Ascending aorta (tissue), 2 donors: Measurements from ENCODE around the gene ZNF432. TPM values are rescaled to one million over a fixed set of nuclear protein-coding genes. Genes with fewer than 3 reads are reported as not detected.
A peak's percentile ranks its signal among the peaks of the same experiment; 100 is the strongest.
"Not testable (repeated sequence)": the region's sequence is repeated elsewhere in the genome, so short reads cannot be mapped to it uniquely, and the experiment has no call there.

Experiments used
- DNase-seq, 2 donors: peaks; one replicate each; pipeline ENCODE4 v3.0.0-alpha.2; 2019; ENCODE audit warnings: low spot score in 2 of 2
- H3K27ac ChIP-seq, 2 donors: fragments of 200-600 bp; sonication (generic); one replicate each; pipeline ENCODE4 v1.5.1; 2016 to 2017; ENCODE audit warnings: mild to moderate bottlenecking in 1 of 2
- H3K27me3 ChIP-seq: fragments of 200-600 bp; sonication (generic); one replicate; pipeline ENCODE4 v1.5.1; 2017
- H3K36me3 ChIP-seq, 2 donors: fragments of 200-600 bp; sonication (generic); one replicate each; pipeline ENCODE4 v1.5.1; 2016
- H3K4me1 ChIP-seq, 2 donors: fragments of 200-600 bp; sonication (generic); one replicate each; pipeline ENCODE4 v1.5.1; 2016 to 2017; ENCODE audit warnings: mild to moderate bottlenecking in 1 of 2
- H3K4me3 ChIP-seq, 2 donors: fragments of 200-600 bp; sonication (generic); one replicate each; pipeline ENCODE4 v1.5.1; 2016 to 2017; ENCODE audit warnings: mild to moderate bottlenecking in 1 of 2
- H3K9me3 ChIP-seq, 2 donors: fragments of 200-600 bp; sonication (generic); one replicate each; pipeline ENCODE4 v1.5.1; 2016
- intact Hi-C: fragments of 100-400 bp; cut with DNase I; formaldehyde crosslinking; loops from one replicate; pipeline ENCODE4 v1.15.1; 2023
- total RNA-seq: library from RNA; depleted of rRNA; stranded (reverse); fragments of >200 nt; gene quantifications from one replicate; pipeline ENCODE4 v1.1.0, GENCODE V29; 2016
- TF ChIP-seq, protein P1 (sequence below), 3 experiments: fragments of 200-600 bp in 2 of 3; fragments of 450-650 bp in 1 of 3; sonication (generic) in 2 of 3; IDR thresholded peaks; one replicate each; pipeline ENCODE4 v1.5.1; 2016 to 2019; ENCODE audit warnings: antibody characterized with exemption in 3 of 3, mild to moderate bottlenecking in 1 of 3, moderate library complexity in 1 of 3

The ZNF432 gene
- total RNA-seq: 6.1 TPM

DNA sequence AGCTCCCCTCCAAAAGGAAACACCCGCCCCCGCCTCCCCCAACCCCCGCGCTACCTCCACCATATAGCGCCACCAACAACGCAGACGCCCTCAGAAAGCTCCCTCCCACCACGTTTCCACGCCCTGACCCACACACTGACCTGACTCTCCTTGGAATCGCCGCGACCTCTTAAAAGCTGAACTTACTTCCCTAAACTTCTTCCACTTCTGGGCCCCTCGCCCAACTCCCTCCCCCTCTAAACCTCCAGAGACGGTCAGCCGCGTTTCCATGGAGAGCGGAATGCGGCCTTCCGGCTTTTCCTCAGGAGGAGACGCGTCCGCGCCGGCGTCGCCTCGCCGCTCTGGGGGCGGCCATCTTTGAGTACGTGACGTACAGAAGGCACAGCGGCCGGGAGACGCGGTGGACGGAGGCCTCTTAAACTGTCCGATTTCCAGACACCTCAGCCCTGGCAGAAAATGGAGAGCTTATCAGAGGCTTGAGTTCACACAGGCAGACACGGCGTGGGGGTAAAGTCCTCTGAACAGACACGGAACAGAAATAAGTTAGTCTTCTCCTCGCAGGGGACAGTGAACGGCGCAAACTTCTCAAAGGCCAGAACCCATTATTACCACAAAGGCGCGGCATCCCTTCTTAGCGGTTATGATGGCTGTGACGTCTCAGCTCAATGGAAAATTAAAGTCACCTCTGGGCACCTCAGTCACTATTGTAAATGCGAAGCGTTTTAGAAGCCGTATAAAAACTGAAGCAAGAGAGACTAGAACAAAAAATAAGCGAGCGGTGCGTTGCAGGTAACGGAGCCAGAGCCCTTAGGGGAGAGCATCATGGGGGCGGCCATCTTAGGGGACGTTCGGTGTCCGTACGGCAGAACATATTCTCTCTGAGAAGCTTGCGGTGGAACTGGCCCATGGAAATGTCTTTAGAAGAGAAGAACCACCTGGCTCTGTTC, at the start of gene ZNF432:
Gene ZNF432 (minus strand): TSS at position 284 of the 947 bp plus-strand sequence. CDS start 1,970 bp downstream, outside the sequence.
- H3K4me1 ChIP-seq: no peaks in the 10 kb centered on the region
- H3K9me3 ChIP-seq: peaks cover 15 to 58% of the 10 kb centered on the region in 2 donors
- H3K27me3 ChIP-seq: no peaks in the 10 kb centered on the region
- peak within 1 kb of the TSS; percentile 90 to 95 for H3K27ac ChIP-seq
- H3K36me3 ChIP-seq: peaks cover 19 to 32% of the 10 kb centered on the region in 2 donors
- intact Hi-C loops: loop anchor here (1.0 to 2.0 kb wide), 2 partner anchors 21 to 62 kb away; partner anchors contain the start of genes ZNF350 and ZNF614
- DNase-seq: peak; percentile 78 to 97
- peak within 1 kb of the TSS; percentile 59 to 69 for H3K4me3 ChIP-seq
- TF ChIP-seq, protein P1, sequence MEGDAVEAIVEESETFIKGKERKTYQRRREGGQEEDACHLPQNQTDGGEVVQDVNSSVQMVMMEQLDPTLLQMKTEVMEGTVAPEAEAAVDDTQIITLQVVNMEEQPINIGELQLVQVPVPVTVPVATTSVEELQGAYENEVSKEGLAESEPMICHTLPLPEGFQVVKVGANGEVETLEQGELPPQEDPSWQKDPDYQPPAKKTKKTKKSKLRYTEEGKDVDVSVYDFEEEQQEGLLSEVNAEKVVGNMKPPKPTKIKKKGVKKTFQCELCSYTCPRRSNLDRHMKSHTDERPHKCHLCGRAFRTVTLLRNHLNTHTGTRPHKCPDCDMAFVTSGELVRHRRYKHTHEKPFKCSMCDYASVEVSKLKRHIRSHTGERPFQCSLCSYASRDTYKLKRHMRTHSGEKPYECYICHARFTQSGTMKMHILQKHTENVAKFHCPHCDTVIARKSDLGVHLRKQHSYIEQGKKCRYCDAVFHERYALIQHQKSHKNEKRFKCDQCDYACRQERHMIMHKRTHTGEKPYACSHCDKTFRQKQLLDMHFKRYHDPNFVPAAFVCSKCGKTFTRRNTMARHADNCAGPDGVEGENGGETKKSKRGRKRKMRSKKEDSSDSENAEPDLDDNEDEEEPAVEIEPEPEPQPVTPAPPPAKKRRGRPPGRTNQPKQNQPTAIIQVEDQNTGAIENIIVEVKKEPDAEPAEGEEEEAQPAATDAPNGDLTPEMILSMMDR (IDR thresholded peaks at IDR 0.05): no peak

DNA sequence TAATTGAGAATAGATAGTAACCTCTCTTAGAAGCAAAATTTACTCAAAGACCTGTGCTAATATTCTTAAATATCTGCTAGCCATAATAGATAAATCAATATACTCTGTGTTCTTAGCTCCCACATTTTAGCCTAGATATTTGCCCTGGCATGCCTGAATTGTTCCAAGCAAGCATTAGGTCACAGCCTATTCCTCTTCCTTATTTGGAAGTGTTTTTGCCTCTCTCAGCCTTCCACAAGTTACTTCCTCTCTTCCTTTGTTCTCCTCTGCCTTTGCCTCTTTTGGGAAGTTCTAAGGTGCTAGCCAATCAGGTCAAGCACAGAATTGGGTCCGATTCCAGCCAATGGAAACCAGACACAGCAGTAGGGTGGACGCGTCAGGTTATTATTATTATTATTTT, 47.8 kb upstream of the ZNF432 start:
- DNase-seq, H3K27me3 ChIP-seq, H3K4me1 ChIP-seq: not testable (repeated sequence)
- peak overlapping the region in 1 of 2 donors; percentile 91 for H3K4me3 ChIP-seq
- intact Hi-C loops: loop anchor here (5.0 kb wide), 2 partner anchors 96 to 109 kb away; partner anchors contain the start of genes PPP2R1A and ZNF350
- H3K27ac ChIP-seq: peak overlapping the region in 1 of 2 donors; percentile 75
- H3K9me3 ChIP-seq: peaks cover 13 to 39% of the 10 kb centered on the region in 2 donors
- peaks cover 10 to 18% of the 10 kb centered on the region in 2 donors for H3K36me3 ChIP-seq

DNA sequence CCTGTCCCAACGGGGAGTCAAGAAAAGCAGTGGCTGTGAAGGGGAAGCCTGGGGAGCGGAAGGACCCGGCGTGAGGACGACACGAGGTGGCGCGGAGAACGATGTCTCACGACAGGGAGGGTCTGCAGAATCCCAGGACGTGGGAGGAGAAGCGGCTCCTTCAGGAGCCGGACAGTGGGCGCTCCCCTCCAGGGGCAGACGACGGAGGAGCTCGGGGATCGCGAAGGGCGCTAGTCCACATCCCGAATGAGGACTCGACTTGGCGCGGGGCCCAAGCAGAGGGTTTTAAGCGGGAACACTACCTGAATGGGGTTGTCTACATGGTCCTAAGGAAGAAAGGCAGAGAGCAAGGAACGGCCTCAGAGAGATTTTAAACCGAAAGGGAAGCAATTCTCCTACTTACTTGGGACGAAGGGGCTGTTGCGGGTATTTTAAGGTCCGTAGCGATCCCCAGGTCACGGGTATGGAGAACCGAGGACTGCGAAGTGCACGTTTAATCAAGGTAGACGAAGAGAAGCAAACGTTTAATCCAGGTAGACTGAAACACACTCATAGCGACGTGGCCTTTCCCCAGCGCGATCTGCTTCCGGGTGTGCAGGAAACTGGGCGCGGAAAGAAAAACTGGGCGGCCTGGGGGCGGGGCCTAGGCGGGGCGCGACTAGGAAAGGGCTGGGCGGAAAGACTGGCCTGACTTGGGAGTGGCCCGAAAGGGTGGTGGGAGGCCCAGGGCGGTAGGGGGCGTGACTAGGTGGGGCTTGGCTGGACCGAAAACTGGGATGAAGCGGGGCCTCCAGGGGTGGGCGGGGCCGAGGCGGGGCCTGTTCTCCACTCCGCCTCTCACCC, 46.8 kb upstream of the ZNF432 start, which contains the start of gene ZNF841:
Gene ZNF841 (minus strand): TSS at position 594 of the 843 bp plus-strand sequence. CDS start 10,964 bp downstream, outside the sequence.
- H3K36me3 ChIP-seq: peaks cover 15 to 28% of the 10 kb centered on the region in 2 donors
- H3K4me3 ChIP-seq: peak within 1 kb of the TSS; percentile 91 to 95
- peak; percentile 85 to 97 for DNase-seq
- intact Hi-C loops: loop anchor here (1.0 to 5.0 kb wide), 5 partner anchors 44 to 202 kb away; partner anchors contain the start of genes PPP2R1A, ZNF350, ZNF480 and ZNF614
- no peaks in the 10 kb centered on the region for H3K4me1 ChIP-seq
- peak within 1 kb of the TSS; percentile 75 to 87 for H3K27ac ChIP-seq
- H3K27me3 ChIP-seq: no peaks in the 10 kb centered on the region
- TF ChIP-seq, protein P1 (IDR thresholded peaks at IDR 0.05): no peak
- H3K9me3 ChIP-seq: peaks cover 13 to 48% of the 10 kb centered on the region in 2 donors

DNA sequence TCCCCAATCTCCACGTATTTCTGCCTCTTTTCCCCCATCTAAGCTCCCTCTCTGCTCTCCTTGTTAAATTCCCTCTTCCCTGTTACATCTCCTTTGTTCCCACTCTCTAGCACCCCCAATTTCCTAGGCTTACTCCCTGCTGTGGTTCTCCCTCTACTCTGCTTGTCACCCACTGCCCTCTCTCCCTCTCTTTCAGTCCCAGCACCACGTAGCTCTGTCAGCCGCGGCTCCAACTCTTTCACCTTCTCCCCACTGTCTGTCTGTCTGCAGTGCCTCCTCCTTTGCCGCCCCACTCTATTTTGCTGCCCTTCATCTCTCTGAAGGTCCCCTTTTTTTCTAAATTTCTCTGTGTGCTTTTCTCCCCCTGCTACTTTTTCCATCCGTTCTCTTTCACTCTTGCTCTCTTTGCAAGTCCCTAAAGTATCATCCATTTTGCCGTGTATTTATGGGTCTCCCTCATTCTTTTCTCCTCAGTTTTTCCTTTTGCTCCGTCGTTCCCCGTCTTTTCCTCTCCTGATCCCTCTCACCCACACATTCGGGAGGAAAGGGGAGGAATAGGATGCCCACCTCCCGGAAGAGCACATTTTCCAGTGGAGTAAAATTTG, 46.0 kb upstream of the ZNF432 start:
- intact Hi-C loops: loop anchor here (1.0 to 5.0 kb wide), 5 partner anchors 45 to 203 kb away; partner anchors contain the start of genes PPP2R1A, ZNF350, ZNF480 and ZNF614
- peak overlapping the region; percentile 75 to 87 for H3K27ac ChIP-seq

DNA sequence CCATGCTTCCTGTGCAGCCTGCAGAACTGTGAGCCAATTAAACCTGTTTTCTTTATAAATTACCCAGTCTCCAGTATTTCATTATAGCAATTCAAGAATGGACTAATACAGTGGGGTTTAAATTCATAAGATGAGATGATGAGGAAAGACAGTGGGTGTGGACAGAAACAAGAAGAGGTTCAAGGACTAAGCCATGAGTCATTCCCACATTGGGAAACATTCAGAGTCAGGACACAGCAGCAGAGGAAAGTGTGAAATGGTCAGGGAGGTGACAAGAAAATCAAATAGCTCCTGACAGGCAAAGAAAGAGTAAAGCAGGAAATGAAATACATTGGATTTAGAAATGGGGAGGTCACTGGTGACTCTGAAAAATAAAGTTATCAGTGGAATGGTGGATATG, 37.8 kb upstream of the ZNF432 start:
- peaks cover 72 to 99% of the 10 kb centered on the region in 2 donors for H3K36me3 ChIP-seq
- H3K4me1 ChIP-seq: no peaks in the 10 kb centered on the region
- no peak for DNase-seq
- no peak overlapping the region for H3K4me3 ChIP-seq
- TF ChIP-seq, protein P1 (IDR thresholded peaks at IDR 0.05): no peak
- peaks cover 3 to 51% of the 10 kb centered on the region in 2 donors for H3K9me3 ChIP-seq
- H3K27ac ChIP-seq: no peak overlapping the region
- H3K27me3 ChIP-seq: no peaks in the 10 kb centered on the region
- intact Hi-C loops: no loop called here

More for the DNA sequence above, 46.0 kb upstream of the ZNF432 start:
- DNase-seq: no peak
- Histone ChIP-seq H3K36me3 (peaks cover 17 to 35% of the 10 kb centered on the region in 2 donors), H3K4me3 (peak overlapping the region; percentile 91 to 95), H3K9me3 (peaks cover 13 to 50% of the 10 kb centered on the region in 2 donors), H3K4me1 (no peaks in the 10 kb centered on the region), H3K27me3 (no peaks in the 10 kb centered on the region)
- TF ChIP-seq, protein P1 (IDR thresholded peaks at IDR 0.05): no peak
